GM12878 (cell line): ENCODE data around the gene SREK1. TPM values are rescaled to one million over a fixed set of nuclear protein-coding genes. Genes with fewer than 3 reads are reported as not detected.

ENCODE experiments used
- FOXM1 ChIP-seq: IDR thresholded peaks from 2 replicates; pipeline ENCODE4 v1.6.1; 2012; ENCODE audit warnings: low read depth, mild to moderate bottlenecking, inconsistent platforms, low read length, moderate library complexity
- MTA2 ChIP-seq: fragments of 450-650 bp; IDR thresholded peaks from 2 replicates; pipeline ENCODE4 v1.6.1; 2016; ENCODE audit warnings: low read depth, mild to moderate bottlenecking, moderate library complexity
- MYB ChIP-seq: fragments of 150-350 bp; IDR thresholded peaks from 2 replicates; pipeline ENCODE4 v1.6.1; 2014; ENCODE audit warnings: mild to moderate bottlenecking, low read depth, low read length, borderline replicate concordance
- NKRF ChIP-seq: fragments of 450-650 bp; conservative IDR thresholded peaks from 2 replicates; pipeline ENCODE4 v1.6.1; 2017; ENCODE audit warnings: mild to moderate bottlenecking, moderate library complexity
- NRF1 ChIP-seq: conservative IDR thresholded peaks from 2 replicates; pipeline ENCODE4 v1.6.1; 2011; ENCODE audit warnings: mild to moderate bottlenecking, low read depth, low read length, improper control_type of control experiment
- RB1 ChIP-seq: fragments of 450-650 bp; formaldehyde crosslinking; IDR thresholded peaks from 2 replicates; pipeline ENCODE4 v1.6.1; 2017; ENCODE audit warnings: mild to moderate bottlenecking, borderline replicate concordance
- RCOR1 ChIP-seq: conservative IDR thresholded peaks from 2 replicates; pipeline ENCODE4 v1.6.1; 2012; ENCODE audit warnings: low read depth, low read length, improper control_type of control experiment
- SMAD5 ChIP-seq: IDR thresholded peaks from 2 replicates; pipeline ENCODE4 v1.6.1; 2016; ENCODE audit warnings: antibody characterized with exemption, low read depth
- YBX1 ChIP-seq: fragments of 450-650 bp; IDR thresholded peaks from 2 replicates; pipeline ENCODE4 v1.6.1; 2016; ENCODE audit warnings: antibody characterized with exemption
- ZNF207 ChIP-seq: fragments of 450-650 bp; IDR thresholded peaks from 2 replicates; pipeline ENCODE4 v1.6.1; 2014; ENCODE audit warnings: antibody characterized with exemption, mild to moderate bottlenecking, borderline replicate concordance
- ZNF274 ChIP-seq: IDR thresholded peaks from one replicate; pipeline ENCODE4 v1.8.0; 2011; ENCODE audit not compliant: insufficient read length, insufficient read depth
- ZNF592 ChIP-seq: fragments of 450-650 bp; IDR thresholded peaks from 2 replicates; pipeline ENCODE4 v1.6.1; 2017; ENCODE audit warnings: mild to moderate bottlenecking, moderate library complexity
- ZNF687 ChIP-seq: fragments of 450-650 bp; IDR thresholded peaks from 2 replicates; pipeline ENCODE4 v1.6.1; 2017; ENCODE audit warnings: mild to moderate bottlenecking, moderate library complexity
- polyA plus RNA-seq, 11 experiments: library from polyadenylated mRNA; depleted of rRNA in 4 of 11; unstranded in 6 of 11; stranded (reverse) in 5 of 11; fragments of >200 nt; fragmentation: Nextera tagmentation in 4 of 11; fragmentation: Illumina TruSeq in 1 of 11; extraction: Ambion mirVana in 4 of 11; extraction: Trizol in 1 of 11; gene quantifications; 1 replicate in 1 of 11; 2 replicates in 10 of 11; pipeline versions ENCODE4 v1.2.1 to v1.2.3, GENCODE V29; 2011 to 2016; ENCODE audit warnings: inconsistent platforms in 2 of 11, missing spikeins in 2 of 11, low read depth in 1 of 11
- total RNA-seq, 4 experiments: library from RNA; depleted of rRNA in 3 of 4; stranded (reverse); fragments of >200 nt in 3 of 4; fragmentation: Illumina TruSeq in 1 of 4; extraction: Trizol in 1 of 4; gene quantifications; 2 replicates each; pipeline versions ENCODE4 v1.2.1 to v1.2.3, GENCODE V29; 2013 to 2021
- TF ChIP-seq, protein P1 (sequence below): IDR thresholded peaks from 2 replicates; pipeline ENCODE4 v1.6.1; 2012; ENCODE audit warnings: low read length, inconsistent platforms

Gene SREK1
- total and polyA plus RNA-seq, 10 of the 15 experiments (the other 5 are each of a cell fraction or from before 2014, with no cell fraction given): 30.7 to 100 (median 61.5) TPM

- TF ChIP-seq NKRF (peak; percentile 51; the same call in 1 of the 2 replicates), ZNF274 (no peak), RCOR1 (peak; percentile 87; the same call in 1 of the 2 replicates), ZNF207 (no peak; the same call in 1 of the 2 replicates), FOXM1 (peak; percentile 72; the same call in 1 of the 2 replicates), MYB (no peak), SMAD5 (peak; percentile 73), ZNF592 (no peak), YBX1 (no peak), MTA2 (peak; percentile 39; the same call in 1 of the 2 replicates), NRF1 (no peak), ZNF687 (peak; percentile 12; the same call in 1 of the 2 replicates), RB1 (peak; percentile 88)
- TF ChIP-seq, protein P1, sequence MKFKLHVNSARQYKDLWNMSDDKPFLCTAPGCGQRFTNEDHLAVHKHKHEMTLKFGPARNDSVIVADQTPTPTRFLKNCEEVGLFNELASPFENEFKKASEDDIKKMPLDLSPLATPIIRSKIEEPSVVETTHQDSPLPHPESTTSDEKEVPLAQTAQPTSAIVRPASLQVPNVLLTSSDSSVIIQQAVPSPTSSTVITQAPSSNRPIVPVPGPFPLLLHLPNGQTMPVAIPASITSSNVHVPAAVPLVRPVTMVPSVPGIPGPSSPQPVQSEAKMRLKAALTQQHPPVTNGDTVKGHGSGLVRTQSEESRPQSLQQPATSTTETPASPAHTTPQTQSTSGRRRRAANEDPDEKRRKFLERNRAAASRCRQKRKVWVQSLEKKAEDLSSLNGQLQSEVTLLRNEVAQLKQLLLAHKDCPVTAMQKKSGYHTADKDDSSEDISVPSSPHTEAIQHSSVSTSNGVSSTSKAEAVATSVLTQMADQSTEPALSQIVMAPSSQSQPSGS: no peak
Measured at GRCh38 chr5:66144074-66144833, at the start of gene SREK1 (continued).
